Natural killer cell (primary cell): ENCODE results near the gene NACA2. TPM values are rescaled to one million over a fixed set of nuclear protein-coding genes. Genes with fewer than 3 reads are reported as not detected.

Experiments
- ATAC-seq, 3 donors: fragments of 150-1000 bp in 2 of 3; fragments of 200-7000 bp in 1 of 3; cut with Tn5 transposase; 1 replicate in 1 of 3; 2 replicates in 2 of 3; pipeline ENCODE4 v1.10.0; 2021; ENCODE audit warnings: mild to moderate bottlenecking in 2 of 3, moderate library complexity in 2 of 3
- DNase-seq, 2 donors: peaks; one replicate each; pipeline versions ENCODE4 v3.0.0 to v3.0.0-alpha.2; 2013 to 2021; ENCODE audit warnings: mixed read lengths in 1 of 2
- H3K27ac ChIP-seq: one replicate; pipeline ENCODE4 v1.5.1; 2013; ENCODE audit warnings: mild to moderate bottlenecking, low read length
- H3K27me3 ChIP-seq: one replicate; pipeline ENCODE4 v1.6.1; 2013; ENCODE audit warnings: low read length; ENCODE audit not compliant: control insufficient read depth, insufficient read depth
- H3K36me3 ChIP-seq: one replicate; pipeline ENCODE4 v1.6.1; 2013; ENCODE audit warnings: low read length; ENCODE audit not compliant: control insufficient read depth, insufficient read depth
- H3K4me1 ChIP-seq: one replicate; pipeline ENCODE4 v1.6.1; 2013; ENCODE audit warnings: low read length; ENCODE audit not compliant: control insufficient read depth, insufficient read depth
- H3K4me3 ChIP-seq: one replicate; pipeline ENCODE4 v1.5.1; 2013; ENCODE audit warnings: low read length
- H3K9me3 ChIP-seq: one replicate; pipeline ENCODE4 v1.6.1; 2013; ENCODE audit warnings: low read length; ENCODE audit not compliant: control insufficient read depth, insufficient read depth
- H3K27ac Mint-ChIP-seq, 2 donors: one replicate each; pipeline ENCODE4 v1.8.0; 2022; ENCODE audit warnings: mild to moderate bottlenecking in 2 of 2, mixed read lengths in 2 of 2, moderate library complexity in 1 of 2
- H3K27me3 Mint-ChIP-seq, 2 donors: one replicate each; pipeline ENCODE4 v1.8.0; 2022; ENCODE audit warnings: low read depth in 2 of 2, mixed read lengths in 2 of 2
- H3K36me3 Mint-ChIP-seq: one replicate; pipeline ENCODE4 v1.8.0; 2022; ENCODE audit warnings: mixed read lengths
- H3K4me1 Mint-ChIP-seq, 2 donors: one replicate each; pipeline ENCODE4 v1.8.0; 2022; ENCODE audit warnings: mixed read lengths in 2 of 2
- H3K4me3 Mint-ChIP-seq: one replicate; pipeline ENCODE4 v1.8.0; 2022; ENCODE audit warnings: mild to moderate bottlenecking, moderate library complexity, mixed read lengths
- H3K9me3 Mint-ChIP-seq, 2 donors: one replicate each; pipeline ENCODE4 v1.8.0; 2022; ENCODE audit warnings: mixed read lengths in 2 of 2
- WGBS: methylation state at CpG from one replicate; pipeline ENCODE4 v1.1.7; 2013; ENCODE audit warnings: missing lambda C conversion rate; ENCODE audit not compliant: insufficient coverage; 5-methylcytosine and 5-hydroxymethylcytosine counted together
- intact Hi-C: fragments of 100-400 bp; cut with micrococcal nuclease; formaldehyde crosslinking; loops from one replicate; pipeline ENCODE4 v1.14.2; 2022
- total RNA-seq, 4 donors: library from RNA; stranded (reverse); fragments of 120-200 nt in 1 of 4; gene quantifications; one replicate each; pipeline versions ENCODE4 v1.2.3 to v1.2.4, GENCODE V29; 2013 to 2022
- TF ChIP-seq, protein P1 (sequence below): fragments of 200-600 bp; IDR thresholded peaks from one replicate; pipeline ENCODE4 v1.8.0; 2022; ENCODE audit warnings: antibody characterized with exemption

The NACA2 gene
- total RNA-seq, 3 donors from 2014 or later (not counting 1 experiment from before 2014, with no cell fraction given) = not detected

DNA sequence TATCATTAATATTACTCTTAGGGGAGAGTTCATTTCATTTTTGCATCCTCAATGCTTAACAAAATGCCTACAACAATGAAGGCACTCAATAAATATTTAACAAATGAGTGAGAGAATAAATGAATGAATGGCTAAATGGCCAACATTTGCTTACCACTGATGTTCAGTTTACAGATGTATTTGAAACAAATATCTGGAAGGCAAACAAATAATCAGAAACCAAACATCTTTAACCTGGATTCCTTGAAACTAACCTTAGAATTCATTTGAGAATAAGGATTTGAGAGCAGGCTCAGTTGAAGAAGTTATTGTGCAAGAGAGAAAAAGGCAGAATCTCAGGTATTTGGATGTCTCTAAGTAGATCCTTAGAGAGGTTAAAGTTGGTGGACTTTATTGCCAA is 8.4 kb downstream of the NACA2 start:
- TF ChIP-seq, protein P1, sequence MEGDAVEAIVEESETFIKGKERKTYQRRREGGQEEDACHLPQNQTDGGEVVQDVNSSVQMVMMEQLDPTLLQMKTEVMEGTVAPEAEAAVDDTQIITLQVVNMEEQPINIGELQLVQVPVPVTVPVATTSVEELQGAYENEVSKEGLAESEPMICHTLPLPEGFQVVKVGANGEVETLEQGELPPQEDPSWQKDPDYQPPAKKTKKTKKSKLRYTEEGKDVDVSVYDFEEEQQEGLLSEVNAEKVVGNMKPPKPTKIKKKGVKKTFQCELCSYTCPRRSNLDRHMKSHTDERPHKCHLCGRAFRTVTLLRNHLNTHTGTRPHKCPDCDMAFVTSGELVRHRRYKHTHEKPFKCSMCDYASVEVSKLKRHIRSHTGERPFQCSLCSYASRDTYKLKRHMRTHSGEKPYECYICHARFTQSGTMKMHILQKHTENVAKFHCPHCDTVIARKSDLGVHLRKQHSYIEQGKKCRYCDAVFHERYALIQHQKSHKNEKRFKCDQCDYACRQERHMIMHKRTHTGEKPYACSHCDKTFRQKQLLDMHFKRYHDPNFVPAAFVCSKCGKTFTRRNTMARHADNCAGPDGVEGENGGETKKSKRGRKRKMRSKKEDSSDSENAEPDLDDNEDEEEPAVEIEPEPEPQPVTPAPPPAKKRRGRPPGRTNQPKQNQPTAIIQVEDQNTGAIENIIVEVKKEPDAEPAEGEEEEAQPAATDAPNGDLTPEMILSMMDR = no peak
- Histone ChIP-seq H3K4me3 (no peak overlapping the region), H3K4me1 (no peaks in the 10 kb centered on the region), H3K36me3 (no peaks in the 10 kb centered on the region), H3K9me3 (no peaks in the 10 kb centered on the region), H3K27me3 (peaks cover 5% of the 10 kb centered on the region), H3K27ac (no peak overlapping the region)
- no peak for ATAC-seq
- no peaks in the 10 kb centered on the region for H3K4me1 Mint-ChIP-seq
- no peaks in the 10 kb centered on the region for H3K36me3 Mint-ChIP-seq
- no peak for DNase-seq
- no peak overlapping the region for H3K27ac Mint-ChIP-seq
- no peak overlapping the region for H3K4me3 Mint-ChIP-seq
- H3K27me3 Mint-ChIP-seq = peaks cover 9 to 37% of the 10 kb centered on the region in 2 donors
- H3K9me3 Mint-ChIP-seq = no peaks in the 10 kb centered on the region
- intact Hi-C loops = loop anchor here (10.0 kb wide), 1 partner anchor 168 kb away; no protein-coding TSS in a partner anchor

DNA sequence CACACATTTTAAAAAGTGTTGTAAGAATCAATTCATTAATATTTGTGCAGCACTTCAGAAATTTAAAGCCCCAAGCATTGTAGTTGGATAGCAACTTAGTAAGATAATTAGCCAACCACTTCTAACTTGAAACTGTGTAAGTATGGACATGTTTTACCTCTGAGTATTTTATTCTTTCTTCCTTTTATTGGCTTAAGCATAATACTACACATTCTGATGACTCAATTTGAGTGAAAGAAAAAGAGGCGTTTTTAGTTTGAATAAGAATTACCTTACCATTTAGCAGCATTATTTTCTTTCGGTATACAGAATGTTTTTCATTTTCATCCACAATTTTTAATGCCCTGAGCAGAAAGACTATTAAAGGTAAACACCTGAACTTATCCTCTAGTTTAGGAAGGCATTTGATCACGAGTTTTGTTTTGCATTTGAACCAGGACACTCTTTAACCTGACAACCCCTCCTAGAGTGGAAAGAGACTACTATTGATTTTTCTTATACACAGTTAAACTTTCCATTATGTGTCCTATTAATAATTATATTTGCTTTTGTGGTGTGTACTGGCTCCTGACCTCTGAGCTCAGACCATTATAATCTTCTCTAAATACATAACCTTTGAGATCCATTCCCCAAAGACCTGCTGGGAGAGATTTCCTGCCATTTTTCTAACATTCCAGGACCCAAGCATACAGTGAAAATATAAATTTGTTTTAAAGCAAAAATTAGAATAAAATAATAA is 9.2 kb downstream of the NACA2 start:
- H3K4me3 Mint-ChIP-seq = no peak overlapping the region
- Histone ChIP-seq H3K27me3 (peaks cover 5% of the 10 kb centered on the region), H3K4me1 (no peaks in the 10 kb centered on the region), H3K9me3 (no peaks in the 10 kb centered on the region), H3K4me3 (no peak overlapping the region), H3K27ac (no peak overlapping the region), H3K36me3 (no peaks in the 10 kb centered on the region)
- H3K27ac Mint-ChIP-seq = no peak overlapping the region
- no peaks in the 10 kb centered on the region for H3K36me3 Mint-ChIP-seq
- intact Hi-C loops = loop anchor here (10.0 kb wide), 1 partner anchor 167 kb away; no protein-coding TSS in a partner anchor
- ATAC-seq = no peak
- no peaks in the 10 kb centered on the region for H3K4me1 Mint-ChIP-seq
- no peaks in the 10 kb centered on the region for H3K9me3 Mint-ChIP-seq
- WGBS = 79% methylated on average over 2 of the region's 3 CpGs
- TF ChIP-seq, protein P1 = no peak
- peaks cover 9 to 37% of the 10 kb centered on the region in 2 donors for H3K27me3 Mint-ChIP-seq
- no peak for DNase-seq

DNA sequence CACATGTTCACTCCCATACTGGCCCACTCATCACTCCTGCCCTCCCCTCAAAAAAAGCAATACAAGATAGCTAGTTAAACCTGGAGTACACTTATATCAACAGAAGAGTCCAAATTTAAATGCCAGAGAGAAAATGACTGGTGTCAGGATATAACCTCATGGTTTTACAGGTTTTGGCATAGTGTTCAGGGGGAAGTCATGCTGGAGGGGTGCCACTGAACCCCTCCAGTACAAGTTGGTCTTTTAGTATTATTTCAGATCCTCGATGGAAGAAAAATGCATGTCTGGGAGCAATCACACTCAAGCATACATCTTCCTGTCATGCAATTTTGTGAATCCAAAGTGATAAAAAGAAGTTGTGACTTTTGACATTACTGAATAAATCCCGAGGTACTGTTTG is 10.5 kb downstream of the NACA2 start:
- no peak for DNase-seq

More for the DNA sequence above, 10.5 kb downstream of the NACA2 start:
- intact Hi-C loops = loop anchor here (10.0 kb wide), 1 partner anchor 166 kb away; no protein-coding TSS in a partner anchor
- H3K36me3 ChIP-seq = no peaks in the 10 kb centered on the region
- Mint-ChIP-seq H3K27ac (no peak overlapping the region), H3K27me3 (peaks cover 13 to 44% of the 10 kb centered on the region in 2 donors), H3K4me3 (no peak overlapping the region), H3K4me1 (no peaks in the 10 kb centered on the region), H3K9me3 (no peaks in the 10 kb centered on the region), H3K36me3 (no peaks in the 10 kb centered on the region)
- no peak overlapping the region for H3K4me3 ChIP-seq
- H3K27ac ChIP-seq = no peak overlapping the region
- ATAC-seq = no peak
- no peaks in the 10 kb centered on the region for H3K9me3 ChIP-seq
- peaks cover 7% of the 10 kb centered on the region for H3K27me3 ChIP-seq
- WGBS = 100% methylated on average over 1 of the region's 2 CpGs
- TF ChIP-seq, protein P1 = no peak
- no peaks in the 10 kb centered on the region for H3K4me1 ChIP-seq
